ENCODE measurements around the gene PEX10. TPM values are rescaled to one million over a fixed set of nuclear protein-coding genes. Genes with fewer than 3 reads are reported as not detected.

Gene PEX10
- total RNA-seq, 1 donor from 2014 or later, result 14.6 TPM

- intact Hi-C loops (cut with DNase I), result no loop called here
- Histone ChIP-seq H3K4me3 (no peak overlapping the region), H3K9me3 (no peaks in the 10 kb centered on the region), H3K27ac (no peak overlapping the region), H3K27me3 (peaks cover 36% of the 10 kb centered on the region), H3K36me3 (no peaks in the 10 kb centered on the region), H3K4me1 (no peaks in the 10 kb centered on the region)
- no peak for DNase-seq
- ATAC-seq, result no peak
- no peak for TF ChIP-seq CTCF (IDR thresholded peaks at IDR 0.05)
Observed at GRCh38 chr1:2422523-2422922, 10.2 kb upstream of the PEX10 start.

- Histone ChIP-seq H3K4me1 (no peaks in the 10 kb centered on the region), H3K4me3 (no peak overlapping the region), H3K9me3 (no peaks in the 10 kb centered on the region), H3K27me3 (peaks cover 34% of the 10 kb centered on the region), H3K36me3 (no peaks in the 10 kb centered on the region), H3K27ac (no peak overlapping the region)
- no peak for DNase-seq
- TF ChIP-seq CTCF (IDR thresholded peaks at IDR 0.05), result no peak
- intact Hi-C loops (cut with DNase I), result loop anchor here (10.0 kb wide), 3 partner anchors 125 to 375 kb away; no protein-coding TSS in a partner anchor
- ATAC-seq, result no peak
Observed at GRCh38 chr1:2419416-2419815, 7.1 kb upstream of the PEX10 start.

GRCh38 chr1:2418791-2419320 lies 6.5 kb upstream of the PEX10 start:
- no peak for TF ChIP-seq CTCF (IDR thresholded peaks at IDR 0.05)
- H3K4me3 ChIP-seq, result no peak overlapping the region
- peaks cover 5% of the 10 kb centered on the region for H3K4me1 ChIP-seq
- no peak for DNase-seq
- no peak overlapping the region for H3K27ac ChIP-seq
- H3K36me3 ChIP-seq, result no peaks in the 10 kb centered on the region
- no peaks in the 10 kb centered on the region for H3K9me3 ChIP-seq
- intact Hi-C loops (cut with DNase I), result loop anchor here (10.0 kb wide), 3 partner anchors 126 to 376 kb away; no protein-coding TSS in a partner anchor
- peaks cover 34% of the 10 kb centered on the region for H3K27me3 ChIP-seq
- no peak for ATAC-seq

GRCh38 chr1:2417833-2418225 lies 5.5 kb upstream of the PEX10 start:
- ATAC-seq (no peak), DNase-seq (no peak)
- intact Hi-C loops (cut with DNase I), result loop anchor here (10.0 kb wide), 3 partner anchors 127 to 377 kb away; no protein-coding TSS in a partner anchor
- Histone ChIP-seq H3K4me3 (no peak overlapping the region), H3K27me3 (peaks cover 34% of the 10 kb centered on the region), H3K27ac (no peak overlapping the region), H3K4me1 (peaks cover 15% of the 10 kb centered on the region), H3K36me3 (no peaks in the 10 kb centered on the region), H3K9me3 (no peaks in the 10 kb centered on the region)
- no peak for TF ChIP-seq CTCF (IDR thresholded peaks at IDR 0.05)

- Histone ChIP-seq H3K27ac (no peak overlapping the region), H3K4me3 (no peak overlapping the region), H3K36me3 (no peaks in the 10 kb centered on the region), H3K27me3 (peaks cover 34% of the 10 kb centered on the region), H3K9me3 (no peaks in the 10 kb centered on the region), H3K4me1 (peaks cover 15% of the 10 kb centered on the region)
- no peak for TF ChIP-seq CTCF (IDR thresholded peaks at IDR 0.05)
- intact Hi-C loops (cut with DNase I), result loop anchor here (10.0 kb wide), 3 partner anchors 128 to 378 kb away; no protein-coding TSS in a partner anchor
- DNase-seq (no peak), ATAC-seq (no peak)
Observed at GRCh38 chr1:2417083-2417832, 4.9 kb upstream of the PEX10 start.

Measured in upper lobe of right lung (tissue), 1 donor.